HCT116 (cell line): ENCODE measurements around the gene ALG6. TPM values are rescaled to one million over a fixed set of nuclear protein-coding genes. Genes with fewer than 3 reads are reported as not detected.

Source experiments
- ATAC-seq: fragments of 200-7000 bp; cut with Tn5 transposase; 2 replicates; pipeline ENCODE4 v1.9.1; 2020; ENCODE audit warnings: mild to moderate bottlenecking, moderate library complexity
- BruUV-seq: library from RNA; stranded (reverse); fragments of 400-500 nt; replicated peaks from 2 replicates; lab custom pipeline; 2021; lab: Mats Ljungman, UMichigan
- CTCF ChIA-PET: fragments of 300-600 bp; sonication (Branson Sonifier 250); formaldehyde crosslinking; loops from one replicate; lab custom pipeline; 2021; ENCODE audit warnings: antibody characterized with exemption; lab: Charles Lee
- POLR2A ChIA-PET: fragments of 300-600, 350-600 bp; sonication (Branson Sonifier 250); formaldehyde crosslinking; loops from one replicate; lab custom pipeline; 2021; ENCODE audit warnings: antibody characterized with exemption; lab: Charles Lee
- RAD21 ChIA-PET, 2 experiments: fragments of 300-600 bp; sonication (Branson Sonifier 250); formaldehyde crosslinking; loops; one replicate each; lab custom pipeline; 2023; ENCODE audit warnings: low total read pairs in 2 of 2; ENCODE audit not compliant: uncharacterized antibody in 2 of 2, unreplicated experiment in 2 of 2, low non-redundant PET in 1 of 2; lab: Charles Lee
- DNase-seq: peaks from one replicate; pipeline ENCODE4 v3.0.0-alpha.2; 2010; ENCODE audit warnings: low read depth, low spot score
- H2AFZ ChIP-seq: fragments of 200-600 bp; shearing (Covaris generic), sonication (generic); 2 replicates; pipeline ENCODE4 v1.6.1; 2017; ENCODE audit warnings: low read depth, mixed run types, mixed read lengths, antibody characterized with exemption, low read length; ENCODE audit not compliant: poor library complexity, severe bottlenecking
- H3K27ac ChIP-seq: 2 replicates; pipeline ENCODE4 v1.5.1; 2012; ENCODE audit warnings: low read depth, low read length
- H3K27me3 ChIP-seq: fragments of 200-600 bp; sonication (generic); 2 replicates; pipeline ENCODE4 v1.6.1; 2016; ENCODE audit warnings: mixed run types, low read length, mixed read lengths; ENCODE audit not compliant: insufficient read depth
- H3K36me3 ChIP-seq, 2 experiments: fragments of 200-500 bp in 1 of 2; fragments of 200-600 bp in 1 of 2; sonication (Bioruptor generic) in 1 of 2; sonication (generic) in 1 of 2; 2 replicates each; pipeline versions ENCODE4 v1.5.1 to v1.6.1; 2014 to 2016; ENCODE audit warnings: low read length in 2 of 2, inconsistent platforms in 1 of 2, mixed read lengths in 1 of 2, mixed run types in 1 of 2; ENCODE audit not compliant: insufficient read depth in 2 of 2, control insufficient read depth in 1 of 2
- H3K4me1 ChIP-seq, 2 experiments: fragments of 200-600 bp in 1 of 2; sonication (generic) in 1 of 2; 2 replicates each; pipeline versions ENCODE4 v1.5.1 to v1.6.1; 2012 to 2017; ENCODE audit warnings: low read length in 2 of 2, inconsistent platforms in 1 of 2, mild to moderate bottlenecking in 1 of 2, mixed read lengths in 1 of 2, mixed run types in 1 of 2, moderate library complexity in 1 of 2; ENCODE audit not compliant: insufficient read depth in 2 of 2, control insufficient read depth in 1 of 2
- H3K4me2 ChIP-seq: fragments of 200-600 bp; sonication (generic); 2 replicates; pipeline ENCODE4 v1.6.1; 2017; ENCODE audit warnings: mixed run types, low read length, mixed read lengths
- H3K4me3 ChIP-seq, 2 experiments: fragments of 200-600 bp in 1 of 2; sonication (generic) in 1 of 2; replicated peaks in 1 of 2; 2 replicates each; pipeline ENCODE4 v1.5.1; 2011 to 2016; ENCODE audit warnings: low read length in 2 of 2, control low read depth in 1 of 2, low read depth in 1 of 2, mild to moderate bottlenecking in 1 of 2, mixed read lengths in 1 of 2, mixed run types in 1 of 2
- H3K79me2 ChIP-seq: fragments of 200-600 bp; sonication (generic); 2 replicates; pipeline ENCODE4 v1.6.1; 2017; ENCODE audit warnings: mild to moderate bottlenecking, mixed run types, low read length, moderate library complexity, mixed read lengths; ENCODE audit not compliant: insufficient read depth
- H3K9ac ChIP-seq: fragments of 200-600 bp; sonication (generic); 2 replicates; pipeline ENCODE4 v1.6.1; 2016; ENCODE audit warnings: low read length, mixed read lengths
- H3K9me2 ChIP-seq: fragments of 200-600 bp; sonication (generic), shearing (Covaris generic); 2 replicates; pipeline ENCODE4 v1.6.1; 2017; ENCODE audit warnings: mixed run types, mild to moderate bottlenecking, moderate library complexity; ENCODE audit not compliant: insufficient read depth
- H3K9me3 ChIP-seq, 2 experiments: fragments of 200-500 bp in 1 of 2; fragments of 200-600 bp in 1 of 2; sonication (Bioruptor generic) in 1 of 2; sonication (generic) in 1 of 2; 2 replicates each; pipeline ENCODE4 v1.6.1; 2014 to 2017; ENCODE audit warnings: low read length in 2 of 2, mixed read lengths in 2 of 2, inconsistent platforms in 1 of 2, low read depth in 1 of 2, mild to moderate bottlenecking in 1 of 2, mixed run types in 1 of 2, moderate library complexity in 1 of 2; ENCODE audit not compliant: control insufficient read depth in 1 of 2, insufficient read depth in 1 of 2
- H4K20me1 ChIP-seq: fragments of 200-600 bp; sonication (generic), shearing (Covaris generic); 2 replicates; pipeline ENCODE4 v1.6.1; 2017; ENCODE audit warnings: mixed run types, mild to moderate bottlenecking, moderate library complexity; ENCODE audit not compliant: insufficient read depth
- CBX3 ChIP-seq: IDR thresholded peaks from 2 replicates; pipeline ENCODE4 v1.6.1; 2012; ENCODE audit warnings: low read depth
- CEBPB ChIP-seq: IDR thresholded peaks from 2 replicates; pipeline ENCODE4 v1.6.1; 2012; ENCODE audit warnings: low read depth
- ELF1 ChIP-seq: IDR thresholded peaks from 2 replicates; pipeline ENCODE4 v1.6.1; 2012; ENCODE audit warnings: low read depth, borderline replicate concordance
- JUND ChIP-seq: IDR thresholded peaks from 2 replicates; pipeline ENCODE4 v1.6.1; 2012
- POLR2A ChIP-seq: IDR thresholded peaks from 2 replicates; pipeline ENCODE4 v1.7.0; 2011; ENCODE audit warnings: borderline replicate concordance; ENCODE audit not compliant: insufficient read depth, insufficient read length; ENCODE audit errors: extremely low read depth
- POLR2AphosphoS5 ChIP-seq: IDR thresholded peaks from 2 replicates; pipeline ENCODE4 v1.6.1; 2011; ENCODE audit warnings: mild to moderate bottlenecking, low read depth, low read length, moderate library complexity
- SIN3A ChIP-seq: IDR thresholded peaks from 2 replicates; pipeline ENCODE4 v1.6.1; 2012; ENCODE audit warnings: low read depth
- SRF ChIP-seq: IDR thresholded peaks from 2 replicates; pipeline ENCODE4 v1.6.1; 2012; ENCODE audit warnings: low read depth
- TCF7L2 ChIP-seq: IDR thresholded peaks from 2 replicates; pipeline ENCODE4 v1.7.0; 2011; ENCODE audit warnings: borderline replicate concordance, inconsistent platforms; ENCODE audit not compliant: insufficient read depth, insufficient read length; ENCODE audit errors: extremely low read depth
- YY1 ChIP-seq: IDR thresholded peaks from 2 replicates; pipeline ENCODE4 v1.6.1; 2011; ENCODE audit warnings: low read length, low read depth, moderate library complexity, mild to moderate bottlenecking; ENCODE audit not compliant: insufficient replicate concordance; ENCODE audit errors: extremely low read depth
- ZFX ChIP-seq: fragments of 450-650 bp; IDR thresholded peaks from 2 replicates; pipeline ENCODE4 v1.6.1; 2017
- ZNF274 ChIP-seq: fragments of 200-500 bp; sonication (Bioruptor generic); IDR thresholded peaks from 2 replicates; pipeline ENCODE4 v1.6.1; 2014; ENCODE audit warnings: mild to moderate bottlenecking, low read depth, low read length, inconsistent platforms
- intact Hi-C: fragments of 100-400 bp; cut with micrococcal nuclease; formaldehyde crosslinking; loops from 2 replicates; pipeline ENCODE4 v1.10.0; 2022
- total RNA-seq: library from RNA; stranded (reverse); gene quantifications from one replicate; pipeline ENCODE4 v1.2.1, GENCODE V29; 2021; ENCODE audit not compliant: unreplicated experiment
- TF ChIP-seq, protein P1 (sequence below), 3 experiments: fragments of 200-600 bp in 1 of 3; sonication (generic) in 1 of 3; IDR thresholded peaks in 2 of 3; conservative IDR thresholded peaks in 1 of 3; 2 replicates each; pipeline ENCODE4 v1.5.1; 2012 to 2017; ENCODE audit warnings: low read depth in 2 of 3, low read length in 2 of 3, antibody characterized with exemption in 1 of 3, borderline replicate concordance in 1 of 3, control low read depth in 1 of 3, mild to moderate bottlenecking in 1 of 3, mixed read lengths in 1 of 3, mixed run types in 1 of 3, moderate library complexity in 1 of 3; ENCODE audit not compliant: insufficient read depth in 1 of 3
- TF ChIP-seq, protein P2 (sequence below): IDR thresholded peaks from 2 replicates; pipeline ENCODE4 v1.6.1; 2011; ENCODE audit warnings: mild to moderate bottlenecking, low read length, moderate library complexity; ENCODE audit not compliant: insufficient replicate concordance; ENCODE audit errors: extremely low read depth
- TF ChIP-seq, protein P3 (sequence below): IDR thresholded peaks from 2 replicates; pipeline ENCODE4 v1.6.1; 2012; ENCODE audit warnings: low read depth
- TF ChIP-seq, protein P4 (sequence below): IDR thresholded peaks from 2 replicates; pipeline ENCODE4 v1.6.1; 2012

ALG6 gene
- total RNA-seq, 1 experiment from 2014 or later = 14.7 TPM

DNA sequence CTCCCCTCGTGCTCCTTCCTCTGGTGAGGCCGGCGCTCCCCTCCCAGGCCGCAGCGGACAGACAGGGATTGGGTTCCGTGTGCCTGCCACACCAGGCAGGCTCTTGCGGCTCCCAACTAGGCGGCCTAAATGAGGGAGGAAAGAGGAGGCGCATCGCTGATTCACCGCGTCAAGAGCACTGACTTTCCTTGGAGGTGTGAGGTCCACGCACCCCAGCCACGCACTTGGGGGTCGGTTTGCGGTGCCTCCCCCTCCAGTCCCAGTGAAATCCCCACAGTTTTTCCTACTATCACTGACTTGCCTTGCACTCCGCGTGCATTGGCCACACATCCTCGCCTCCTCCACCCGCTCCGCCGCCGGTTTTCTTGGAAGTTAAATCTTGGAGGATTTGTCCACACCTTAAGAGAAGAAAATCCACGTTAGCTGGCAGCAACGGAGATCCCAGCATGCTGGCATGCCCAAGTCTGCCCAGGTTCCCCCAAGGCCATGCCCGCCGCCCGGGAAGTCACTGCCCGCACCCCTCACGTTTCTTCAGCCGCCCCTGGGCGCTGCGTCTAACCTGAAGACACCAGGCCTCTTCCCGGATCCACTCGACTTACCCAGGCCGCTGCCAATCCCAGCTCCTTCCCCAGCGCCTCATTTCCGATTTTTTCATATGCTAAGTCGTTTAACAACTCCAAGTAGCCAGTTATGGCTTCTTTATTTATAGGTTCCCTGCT is 46.2 kb upstream of the ALG6 start (continued):
- no peak for TF ChIP-seq POLR2AphosphoS5
- TF ChIP-seq YY1 = no peak
- TF ChIP-seq ZNF274 = no peak
- TF ChIP-seq SIN3A = no peak

DNA sequence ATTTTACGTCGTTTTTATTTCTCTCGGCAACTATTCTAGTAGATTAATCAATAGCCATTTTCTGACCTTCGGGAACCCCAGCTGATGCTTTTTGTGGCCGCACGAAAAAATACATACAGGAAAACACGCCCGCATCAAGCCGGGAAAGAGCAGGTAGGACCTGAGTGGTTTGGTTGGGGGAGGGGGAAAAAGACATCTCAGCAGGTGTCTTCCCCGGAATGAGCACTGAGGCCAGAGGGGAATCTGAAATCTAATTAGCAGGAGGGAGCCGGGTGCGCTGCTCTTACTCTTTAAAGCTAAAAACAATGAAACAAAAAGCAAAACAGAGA is 45.7 kb upstream of the ALG6 start:
- Histone ChIP-seq H3K27me3 (no peaks in the 10 kb centered on the region), H3K4me2 (peak overlapping the region; percentile 77), H3K9me3 (no peaks in the 10 kb centered on the region), H3K4me3 (peak overlapping the region; percentile 49 to 59), H3K9me2 (no peaks in the 10 kb centered on the region), H3K79me2 (no peaks in the 10 kb centered on the region), H2AFZ (no peak overlapping the region), H3K36me3 (no peaks in the 10 kb centered on the region), H3K9ac (peak overlapping the region; percentile 52), H3K4me1 (peaks cover 9 to 10% of the 10 kb centered on the region in 2 experiments), H3K27ac (no peak overlapping the region), H4K20me1 (no peaks in the 10 kb centered on the region)
- TF ChIP-seq, protein P1, sequence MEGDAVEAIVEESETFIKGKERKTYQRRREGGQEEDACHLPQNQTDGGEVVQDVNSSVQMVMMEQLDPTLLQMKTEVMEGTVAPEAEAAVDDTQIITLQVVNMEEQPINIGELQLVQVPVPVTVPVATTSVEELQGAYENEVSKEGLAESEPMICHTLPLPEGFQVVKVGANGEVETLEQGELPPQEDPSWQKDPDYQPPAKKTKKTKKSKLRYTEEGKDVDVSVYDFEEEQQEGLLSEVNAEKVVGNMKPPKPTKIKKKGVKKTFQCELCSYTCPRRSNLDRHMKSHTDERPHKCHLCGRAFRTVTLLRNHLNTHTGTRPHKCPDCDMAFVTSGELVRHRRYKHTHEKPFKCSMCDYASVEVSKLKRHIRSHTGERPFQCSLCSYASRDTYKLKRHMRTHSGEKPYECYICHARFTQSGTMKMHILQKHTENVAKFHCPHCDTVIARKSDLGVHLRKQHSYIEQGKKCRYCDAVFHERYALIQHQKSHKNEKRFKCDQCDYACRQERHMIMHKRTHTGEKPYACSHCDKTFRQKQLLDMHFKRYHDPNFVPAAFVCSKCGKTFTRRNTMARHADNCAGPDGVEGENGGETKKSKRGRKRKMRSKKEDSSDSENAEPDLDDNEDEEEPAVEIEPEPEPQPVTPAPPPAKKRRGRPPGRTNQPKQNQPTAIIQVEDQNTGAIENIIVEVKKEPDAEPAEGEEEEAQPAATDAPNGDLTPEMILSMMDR (IDR thresholded peaks at IDR 0.05 in 2 of 3, conservative IDR thresholded peaks at IDR 0.05 in 1 of 3; ENCODE audit: borderline replicate concordance in 1 of 3, insufficient read depth in 1 of 3, low read depth in 2 of 3, low read length in 2 of 3) = no peak
- TF ChIP-seq, protein P2, sequence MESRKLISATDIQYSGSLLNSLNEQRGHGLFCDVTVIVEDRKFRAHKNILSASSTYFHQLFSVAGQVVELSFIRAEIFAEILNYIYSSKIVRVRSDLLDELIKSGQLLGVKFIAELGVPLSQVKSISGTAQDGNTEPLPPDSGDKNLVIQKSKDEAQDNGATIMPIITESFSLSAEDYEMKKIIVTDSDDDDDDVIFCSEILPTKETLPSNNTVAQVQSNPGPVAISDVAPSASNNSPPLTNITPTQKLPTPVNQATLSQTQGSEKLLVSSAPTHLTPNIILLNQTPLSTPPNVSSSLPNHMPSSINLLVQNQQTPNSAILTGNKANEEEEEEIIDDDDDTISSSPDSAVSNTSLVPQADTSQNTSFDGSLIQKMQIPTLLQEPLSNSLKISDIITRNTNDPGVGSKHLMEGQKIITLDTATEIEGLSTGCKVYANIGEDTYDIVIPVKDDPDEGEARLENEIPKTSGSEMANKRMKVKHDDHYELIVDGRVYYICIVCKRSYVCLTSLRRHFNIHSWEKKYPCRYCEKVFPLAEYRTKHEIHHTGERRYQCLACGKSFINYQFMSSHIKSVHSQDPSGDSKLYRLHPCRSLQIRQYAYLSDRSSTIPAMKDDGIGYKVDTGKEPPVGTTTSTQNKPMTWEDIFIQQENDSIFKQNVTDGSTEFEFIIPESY = no peak
- no peak for TF ChIP-seq SRF
- TF ChIP-seq, protein P3, sequence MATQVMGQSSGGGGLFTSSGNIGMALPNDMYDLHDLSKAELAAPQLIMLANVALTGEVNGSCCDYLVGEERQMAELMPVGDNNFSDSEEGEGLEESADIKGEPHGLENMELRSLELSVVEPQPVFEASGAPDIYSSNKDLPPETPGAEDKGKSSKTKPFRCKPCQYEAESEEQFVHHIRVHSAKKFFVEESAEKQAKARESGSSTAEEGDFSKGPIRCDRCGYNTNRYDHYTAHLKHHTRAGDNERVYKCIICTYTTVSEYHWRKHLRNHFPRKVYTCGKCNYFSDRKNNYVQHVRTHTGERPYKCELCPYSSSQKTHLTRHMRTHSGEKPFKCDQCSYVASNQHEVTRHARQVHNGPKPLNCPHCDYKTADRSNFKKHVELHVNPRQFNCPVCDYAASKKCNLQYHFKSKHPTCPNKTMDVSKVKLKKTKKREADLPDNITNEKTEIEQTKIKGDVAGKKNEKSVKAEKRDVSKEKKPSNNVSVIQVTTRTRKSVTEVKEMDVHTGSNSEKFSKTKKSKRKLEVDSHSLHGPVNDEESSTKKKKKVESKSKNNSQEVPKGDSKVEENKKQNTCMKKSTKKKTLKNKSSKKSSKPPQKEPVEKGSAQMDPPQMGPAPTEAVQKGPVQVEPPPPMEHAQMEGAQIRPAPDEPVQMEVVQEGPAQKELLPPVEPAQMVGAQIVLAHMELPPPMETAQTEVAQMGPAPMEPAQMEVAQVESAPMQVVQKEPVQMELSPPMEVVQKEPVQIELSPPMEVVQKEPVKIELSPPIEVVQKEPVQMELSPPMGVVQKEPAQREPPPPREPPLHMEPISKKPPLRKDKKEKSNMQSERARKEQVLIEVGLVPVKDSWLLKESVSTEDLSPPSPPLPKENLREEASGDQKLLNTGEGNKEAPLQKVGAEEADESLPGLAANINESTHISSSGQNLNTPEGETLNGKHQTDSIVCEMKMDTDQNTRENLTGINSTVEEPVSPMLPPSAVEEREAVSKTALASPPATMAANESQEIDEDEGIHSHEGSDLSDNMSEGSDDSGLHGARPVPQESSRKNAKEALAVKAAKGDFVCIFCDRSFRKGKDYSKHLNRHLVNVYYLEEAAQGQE = no peak
- TF ChIP-seq JUND = no peak
- TF ChIP-seq POLR2A = no peak
- TF ChIP-seq ELF1 = no peak
- TF ChIP-seq CEBPB = no peak
- TF ChIP-seq CBX3 = no peak
- no peak for TF ChIP-seq ZFX
- TF ChIP-seq, protein P4, sequence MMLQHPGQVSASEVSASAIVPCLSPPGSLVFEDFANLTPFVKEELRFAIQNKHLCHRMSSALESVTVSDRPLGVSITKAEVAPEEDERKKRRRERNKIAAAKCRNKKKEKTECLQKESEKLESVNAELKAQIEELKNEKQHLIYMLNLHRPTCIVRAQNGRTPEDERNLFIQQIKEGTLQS = no peak
- TF ChIP-seq TCF7L2 = no peak
- no peak for TF ChIP-seq POLR2AphosphoS5
- no peak for TF ChIP-seq SIN3A
- intact Hi-C loops = loop anchor here (10.0 kb wide), 1 partner anchor 923 kb away; no protein-coding TSS in a partner anchor
- BruUV-seq = TSS peak; percentile 85
- ChIA-PET POLR2A (no interaction called here), RAD21 (no interaction called here), CTCF (no interaction called here)
- ATAC-seq (no peak), DNase-seq (no peak)
